ENCODE results near the gene IMPACT.

IMPACT gene

DNA sequence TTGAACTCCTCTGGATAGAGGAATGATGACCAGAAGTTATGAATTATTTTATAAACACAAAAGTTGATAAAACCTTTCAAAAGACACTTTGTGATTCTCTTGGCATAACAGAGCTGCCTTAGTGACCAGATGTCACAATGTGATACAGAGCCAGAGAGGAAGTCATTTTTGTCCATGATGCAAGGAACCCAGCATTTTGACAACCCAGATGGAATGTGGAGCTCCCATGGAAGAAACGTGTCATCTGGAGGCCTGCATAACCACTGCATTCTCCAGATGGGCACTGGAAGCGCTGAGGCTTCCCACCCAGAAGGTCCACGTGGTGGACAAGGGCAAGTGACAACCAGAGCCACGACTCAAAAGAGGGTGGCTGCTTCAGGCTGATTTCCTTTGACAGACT is 64.1 kb downstream of the IMPACT start:
- Histone ChIP-seq H3K4me3 (ENCODE audit: insufficient read length, low read depth) (no peak overlapping the region), H3K36me3 (ENCODE audit: insufficient read depth, insufficient read length, low read length) (no peaks in the 10 kb centered on the region), H3K4me1 (ENCODE audit: insufficient read depth, insufficient read length) (no peaks in the 10 kb centered on the region), H3K27me3 (ENCODE audit: insufficient read depth, insufficient read length) (no peaks in the 10 kb centered on the region), H3K9ac (ENCODE audit: insufficient read length, low read depth) (no peak overlapping the region), H3K9me3 (ENCODE audit: insufficient read depth, low read length) (no peaks in the 10 kb centered on the region)
- no peak for DNase-seq (ENCODE audit: low read depth, low spot score)
- no peak for TF ChIP-seq ZNF274 (IDR thresholded peaks at IDR 0.05; ENCODE audit: low read depth, low read length)
- no peak for TF ChIP-seq SUZ12 (IDR thresholded peaks at IDR 0.05; ENCODE audit: extremely low read depth, insufficient read depth, insufficient read length)
- no peak for TF ChIP-seq YY1 (IDR thresholded peaks at IDR 0.05; ENCODE audit: insufficient read depth, insufficient read length)

- Histone ChIP-seq H3K4me3 (ENCODE audit: insufficient read length, low read depth) (no peak overlapping the region), H3K4me1 (ENCODE audit: insufficient read depth, insufficient read length) (no peaks in the 10 kb centered on the region), H3K36me3 (ENCODE audit: insufficient read depth, insufficient read length, low read length) (no peaks in the 10 kb centered on the region), H3K9me3 (ENCODE audit: insufficient read depth, low read length) (no peaks in the 10 kb centered on the region), H3K9ac (ENCODE audit: insufficient read length, low read depth) (no peak overlapping the region), H3K27me3 (ENCODE audit: insufficient read depth, insufficient read length) (no peaks in the 10 kb centered on the region)
- DNase-seq (ENCODE audit: low read depth, low spot score): no peak
- no peak for TF ChIP-seq YY1 (IDR thresholded peaks at IDR 0.05; ENCODE audit: insufficient read depth, insufficient read length)
- no peak for TF ChIP-seq ZNF274 (IDR thresholded peaks at IDR 0.05; ENCODE audit: low read depth, low read length)
- TF ChIP-seq SUZ12 (IDR thresholded peaks at IDR 0.05; ENCODE audit: extremely low read depth, insufficient read depth, insufficient read length): no peak
Measured at GRCh38 chr18:24491927-24492834, 65.7 kb downstream of the IMPACT start.

DNA sequence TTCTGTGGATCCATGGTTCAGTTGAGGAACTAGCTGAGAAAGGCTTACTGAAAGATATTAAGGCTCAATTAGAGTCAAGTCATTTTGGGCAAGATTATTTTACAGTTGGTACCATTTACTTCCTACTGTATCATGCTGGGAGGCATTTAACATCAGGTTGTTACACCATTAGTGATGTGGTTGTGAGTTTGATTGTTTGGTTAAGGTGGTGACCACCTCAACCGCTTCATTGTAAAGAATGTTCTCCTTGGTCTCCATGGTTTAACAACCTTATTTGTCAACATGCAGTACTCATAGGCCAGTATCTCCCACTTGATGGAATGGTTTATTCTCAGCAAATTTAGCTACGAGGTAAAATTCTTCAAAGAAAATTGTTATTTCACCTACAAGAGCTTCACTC is 68.1 kb downstream of the IMPACT start:
- TF ChIP-seq SUZ12 (IDR thresholded peaks at IDR 0.05; ENCODE audit: extremely low read depth, insufficient read depth, insufficient read length): no peak
- no peak for TF ChIP-seq YY1 (IDR thresholded peaks at IDR 0.05; ENCODE audit: insufficient read depth, insufficient read length)
- TF ChIP-seq ZNF274 (IDR thresholded peaks at IDR 0.05; ENCODE audit: low read depth, low read length): no peak
- H3K4me3 ChIP-seq (ENCODE audit: insufficient read length, low read depth): no peak overlapping the region
- no peaks in the 10 kb centered on the region for H3K27me3 ChIP-seq (ENCODE audit: insufficient read depth, insufficient read length)
- H3K36me3 ChIP-seq (ENCODE audit: insufficient read depth, insufficient read length, low read length): no peaks in the 10 kb centered on the region
- H3K9me3 ChIP-seq (ENCODE audit: insufficient read depth, low read length): no peaks in the 10 kb centered on the region
- DNase-seq (ENCODE audit: low read depth, low spot score): no peak
- no peak overlapping the region for H3K9ac ChIP-seq (ENCODE audit: insufficient read length, low read depth)
- no peaks in the 10 kb centered on the region for H3K4me1 ChIP-seq (ENCODE audit: insufficient read depth, insufficient read length)

DNA sequence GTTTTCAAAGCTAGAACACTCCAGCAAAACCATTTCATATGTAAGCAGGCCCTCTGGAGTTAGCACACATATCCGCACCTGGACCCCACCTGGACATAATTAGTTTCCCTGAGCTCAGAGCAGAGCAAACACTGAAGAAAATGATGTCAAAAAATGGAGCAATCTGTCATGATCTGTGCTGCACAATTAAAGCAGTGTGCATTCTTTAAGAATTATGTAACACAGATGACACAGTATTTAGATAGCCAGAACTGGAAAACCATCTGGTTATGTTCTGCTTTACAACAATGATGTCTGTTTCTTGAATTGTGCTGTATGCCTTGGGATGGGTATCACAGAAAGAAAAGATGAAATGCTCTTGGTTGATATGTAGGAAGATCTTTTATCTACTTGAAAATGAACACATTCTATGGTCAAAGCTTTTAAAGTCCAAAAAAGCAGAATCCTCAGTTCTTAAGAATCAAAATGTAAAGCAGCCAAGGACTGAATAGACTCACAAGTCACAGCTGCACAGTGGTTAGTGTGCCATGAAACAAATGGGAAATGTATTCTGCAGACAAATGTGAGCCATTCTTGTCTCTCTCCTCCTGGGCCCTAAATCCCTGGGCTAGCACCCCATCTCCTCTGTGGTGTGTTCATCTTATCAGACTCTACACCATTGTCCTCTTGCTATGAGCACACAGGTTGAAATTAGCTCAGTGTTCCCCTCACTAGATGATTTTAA is 70.7 kb downstream of the IMPACT start:
- no peak for DNase-seq (ENCODE audit: low read depth, low spot score)
- TF ChIP-seq ZNF274 (IDR thresholded peaks at IDR 0.05; ENCODE audit: low read depth, low read length): no peak
- TF ChIP-seq SUZ12 (IDR thresholded peaks at IDR 0.05; ENCODE audit: extremely low read depth, insufficient read depth, insufficient read length): no peak
- no peak for TF ChIP-seq YY1 (IDR thresholded peaks at IDR 0.05; ENCODE audit: insufficient read depth, insufficient read length)

GRCh38 chr18:24499814-24500213 is 73.3 kb downstream of the IMPACT start:
- TF ChIP-seq ZNF274 (IDR thresholded peaks at IDR 0.05; ENCODE audit: low read depth, low read length): no peak
- TF ChIP-seq SUZ12 (IDR thresholded peaks at IDR 0.05; ENCODE audit: extremely low read depth, insufficient read depth, insufficient read length): no peak
- no peak for TF ChIP-seq YY1 (IDR thresholded peaks at IDR 0.05; ENCODE audit: insufficient read depth, insufficient read length)
- DNase-seq (ENCODE audit: low read depth, low spot score): no peak
- Histone ChIP-seq H3K4me1 (ENCODE audit: insufficient read depth, insufficient read length) (no peaks in the 10 kb centered on the region), H3K36me3 (ENCODE audit: insufficient read depth, insufficient read length, low read length) (no peaks in the 10 kb centered on the region), H3K4me3 (ENCODE audit: insufficient read length, low read depth) (no peak overlapping the region), H3K9ac (ENCODE audit: insufficient read length, low read depth) (no peak overlapping the region), H3K9me3 (ENCODE audit: insufficient read depth, low read length) (no peaks in the 10 kb centered on the region), H3K27me3 (ENCODE audit: insufficient read depth, insufficient read length) (no peaks in the 10 kb centered on the region)

More for the DNA sequence above, 70.7 kb downstream of the IMPACT start:
- Histone ChIP-seq H3K9me3 (ENCODE audit: insufficient read depth, low read length) (no peaks in the 10 kb centered on the region), H3K4me3 (ENCODE audit: insufficient read length, low read depth) (no peak overlapping the region), H3K9ac (ENCODE audit: insufficient read length, low read depth) (no peak overlapping the region), H3K27me3 (ENCODE audit: insufficient read depth, insufficient read length) (no peaks in the 10 kb centered on the region), H3K36me3 (ENCODE audit: insufficient read depth, insufficient read length, low read length) (no peaks in the 10 kb centered on the region), H3K4me1 (ENCODE audit: insufficient read depth, insufficient read length) (no peaks in the 10 kb centered on the region)

DNA sequence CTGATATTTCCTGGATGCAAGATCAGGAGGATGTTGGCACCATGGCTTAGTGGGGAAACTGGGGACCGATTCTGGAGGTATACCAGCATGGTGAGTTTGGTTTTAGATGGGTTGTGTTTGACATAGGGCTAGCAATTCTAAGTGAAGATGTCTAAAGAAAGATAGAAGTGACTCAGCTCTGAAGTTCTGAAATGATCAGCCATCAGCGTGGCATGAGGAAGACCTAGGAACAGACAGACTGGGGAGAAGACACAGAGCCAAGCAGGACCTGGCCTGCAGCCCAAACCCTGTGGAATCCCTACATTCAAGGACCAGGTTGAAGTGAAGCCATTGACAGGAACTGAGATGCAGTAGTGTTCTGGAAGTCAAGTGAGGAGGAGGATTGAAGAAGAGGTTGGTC is 73.7 kb downstream of the IMPACT start:
- Histone ChIP-seq H3K4me3 (ENCODE audit: insufficient read length, low read depth) (no peak overlapping the region), H3K27me3 (ENCODE audit: insufficient read depth, insufficient read length) (no peaks in the 10 kb centered on the region), H3K9me3 (ENCODE audit: insufficient read depth, low read length) (no peaks in the 10 kb centered on the region), H3K36me3 (ENCODE audit: insufficient read depth, insufficient read length, low read length) (no peaks in the 10 kb centered on the region), H3K9ac (ENCODE audit: insufficient read length, low read depth) (no peak overlapping the region), H3K4me1 (ENCODE audit: insufficient read depth, insufficient read length) (no peaks in the 10 kb centered on the region)
- no peak for DNase-seq (ENCODE audit: low read depth, low spot score)
- TF ChIP-seq SUZ12 (IDR thresholded peaks at IDR 0.05; ENCODE audit: extremely low read depth, insufficient read depth, insufficient read length) (no peak), YY1 (IDR thresholded peaks at IDR 0.05; ENCODE audit: insufficient read depth, insufficient read length) (no peak), ZNF274 (IDR thresholded peaks at IDR 0.05; ENCODE audit: low read depth, low read length) (no peak)

- TF ChIP-seq ZNF274 (IDR thresholded peaks at IDR 0.05; ENCODE audit: low read depth, low read length) (no peak), YY1 (IDR thresholded peaks at IDR 0.05; ENCODE audit: insufficient read depth, insufficient read length) (no peak), SUZ12 (IDR thresholded peaks at IDR 0.05; ENCODE audit: extremely low read depth, insufficient read depth, insufficient read length) (no peak)
- no peak overlapping the region for H3K4me3 ChIP-seq (ENCODE audit: insufficient read length, low read depth)
- no peak for DNase-seq (ENCODE audit: low read depth, low spot score)
- H3K4me1 ChIP-seq (ENCODE audit: insufficient read depth, insufficient read length): no peaks in the 10 kb centered on the region
- H3K9ac ChIP-seq (ENCODE audit: insufficient read length, low read depth): no peak overlapping the region
- H3K9me3 ChIP-seq (ENCODE audit: insufficient read depth, low read length): no peaks in the 10 kb centered on the region
- H3K36me3 ChIP-seq (ENCODE audit: insufficient read depth, insufficient read length, low read length): no peaks in the 10 kb centered on the region
- H3K27me3 ChIP-seq (ENCODE audit: insufficient read depth, insufficient read length): no peaks in the 10 kb centered on the region
Measured at GRCh38 chr18:24500766-24501165, 74.3 kb downstream of the IMPACT start.
